ENCODE results near the gene ZBTB11.
"Not testable (repeated sequence)": the region's sequence is repeated elsewhere in the genome, so short reads cannot be mapped to it uniquely, and the experiment has no call there.

Gene ZBTB11

DNA sequence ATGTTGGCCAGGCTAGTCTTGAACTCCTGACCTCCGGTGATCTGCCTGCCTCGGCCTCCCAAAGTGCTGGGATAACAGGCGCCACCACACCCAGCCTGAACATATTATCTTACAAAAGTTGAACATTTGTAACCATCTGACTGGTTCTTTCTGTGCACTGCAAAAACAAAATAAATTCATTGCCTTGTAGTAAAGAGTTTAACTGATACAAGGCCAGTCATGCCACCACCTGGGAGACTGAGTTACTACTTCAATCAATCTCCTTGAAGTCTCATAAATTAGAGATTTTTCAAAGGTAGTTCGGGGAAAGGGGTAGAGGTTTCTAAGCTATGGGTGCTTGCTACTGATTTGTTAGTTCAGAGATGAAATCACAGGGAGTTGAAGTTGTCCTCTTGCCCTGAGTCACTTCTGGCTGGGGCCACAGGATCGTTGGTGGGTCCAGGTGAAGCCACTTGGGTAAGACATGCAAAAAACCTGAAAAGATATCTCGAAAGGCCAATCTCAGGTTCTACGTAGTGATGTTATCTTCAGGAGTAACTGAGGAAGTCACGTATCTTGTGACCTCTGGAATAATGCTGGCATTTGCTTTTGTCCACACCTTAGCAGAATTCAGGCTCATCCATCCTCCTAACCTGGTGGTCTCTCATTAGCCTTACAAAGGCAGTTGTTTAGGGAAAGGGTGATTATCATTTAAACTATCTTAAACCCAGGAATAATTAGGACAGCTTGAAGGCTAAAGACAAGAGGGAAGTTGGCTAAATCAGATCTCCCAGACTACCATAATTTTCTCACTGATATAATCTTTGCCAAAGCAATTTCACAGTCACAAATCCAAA lies 33.7 kb downstream of the ZBTB11 start:
- no peak for DNase-seq

DNA sequence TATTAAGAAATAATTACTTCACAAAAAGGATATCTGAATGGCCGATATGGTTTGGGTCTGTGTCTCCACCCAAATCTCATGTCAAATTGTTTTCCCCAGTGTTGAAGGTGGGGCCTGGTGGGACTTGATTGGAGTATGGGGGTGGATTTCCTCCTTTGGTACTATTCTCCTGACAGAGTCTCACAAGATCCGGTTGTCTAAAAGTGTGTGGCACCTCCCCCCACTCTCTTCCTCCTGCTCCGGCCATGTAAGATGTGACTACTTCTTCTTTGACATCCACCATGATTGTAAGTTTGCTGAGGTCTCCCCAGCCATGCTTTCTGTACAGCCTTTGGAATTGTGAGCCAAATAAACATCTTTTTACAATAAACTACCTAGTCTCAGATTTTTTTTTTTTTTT lies 34.5 kb downstream of the ZBTB11 start:
- DNase-seq = no peak

DNA sequence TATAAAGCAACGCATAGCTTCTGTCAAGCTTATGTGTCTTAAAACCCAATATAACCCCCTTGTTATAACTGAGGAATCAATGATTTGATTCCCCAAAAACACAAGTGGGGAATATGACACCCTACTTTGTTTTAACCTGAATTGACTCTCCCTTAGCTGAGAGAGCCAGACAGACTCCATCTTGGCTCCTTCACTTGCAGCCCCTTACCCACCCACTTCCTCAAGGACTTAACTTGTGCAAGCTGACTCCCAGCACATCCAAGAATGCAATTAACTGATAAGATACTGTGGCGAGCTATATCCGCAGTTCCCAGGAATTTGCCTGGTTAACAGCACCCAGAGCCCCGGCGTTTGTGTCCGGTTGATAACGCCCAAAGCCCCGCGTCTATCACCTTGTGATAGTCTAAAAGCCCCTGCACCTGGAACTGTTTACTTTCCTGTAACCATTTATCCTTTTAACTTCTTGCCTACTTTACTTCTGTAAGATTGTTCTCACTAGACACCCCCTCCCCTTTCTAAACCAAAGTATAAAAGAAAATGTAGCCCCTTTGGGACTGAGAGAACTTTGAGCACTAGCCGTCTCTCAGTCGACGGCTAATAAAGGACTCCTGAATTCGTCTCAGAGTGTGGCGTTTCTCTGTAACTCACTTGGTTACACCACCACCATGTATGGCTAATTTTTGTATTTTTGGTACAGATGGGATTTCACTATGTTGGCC lies 35.4 kb downstream of the ZBTB11 start:
- not testable (repeated sequence) for DNase-seq

DNA sequence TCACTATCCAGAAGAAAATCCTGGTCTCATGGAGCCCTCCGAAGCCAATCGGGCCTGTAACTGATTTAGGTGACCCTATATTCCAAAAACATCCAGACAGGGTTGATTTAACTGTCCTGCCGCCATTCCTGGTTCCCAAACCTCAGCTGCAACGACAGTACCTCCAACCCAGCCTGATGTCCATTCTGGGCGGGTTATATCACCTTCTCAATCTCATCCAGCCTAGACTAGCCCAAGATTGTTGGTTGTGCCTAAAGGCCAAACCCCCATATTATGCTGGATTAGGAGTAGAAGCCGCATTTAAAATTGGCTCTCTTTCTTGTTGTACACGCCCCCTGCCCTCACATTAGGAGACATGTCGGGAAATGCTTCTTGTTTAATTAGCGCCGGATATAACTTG lies 36.7 kb downstream of the ZBTB11 start:
- DNase-seq = no peak

DNA sequence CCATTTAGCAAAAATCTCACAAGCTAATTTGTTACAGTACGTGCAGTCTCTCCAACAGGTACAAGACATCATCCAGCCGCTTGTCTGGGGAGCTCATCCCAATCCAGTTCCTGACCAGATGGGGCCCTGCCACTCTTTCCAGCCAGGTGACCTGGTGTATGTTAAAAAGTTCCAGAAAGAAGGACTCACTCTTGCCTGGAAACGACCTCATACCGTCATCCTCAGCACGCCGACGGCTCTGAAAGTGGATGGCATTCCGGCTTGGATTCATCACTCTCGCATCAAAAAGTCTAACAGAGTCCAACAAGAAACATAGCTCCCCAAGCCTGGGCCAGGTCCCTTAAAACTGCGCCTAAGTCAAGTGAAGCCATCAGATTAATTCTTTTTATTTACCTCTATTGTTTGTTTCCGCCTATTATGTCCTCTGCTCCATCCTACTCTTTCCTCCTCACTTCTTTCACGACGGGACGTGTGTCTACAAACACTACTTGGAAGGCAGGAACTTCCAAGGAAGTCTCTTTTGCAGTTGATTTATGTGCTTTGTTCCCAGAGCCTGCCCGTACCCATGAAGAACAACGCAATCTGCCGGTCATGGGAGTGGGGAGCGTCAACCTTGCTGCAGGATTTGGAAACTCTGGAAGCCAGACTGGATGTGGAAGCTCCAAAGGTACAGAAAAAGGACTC lies 37.5 kb downstream of the ZBTB11 start:
- no peak for DNase-seq

DNA sequence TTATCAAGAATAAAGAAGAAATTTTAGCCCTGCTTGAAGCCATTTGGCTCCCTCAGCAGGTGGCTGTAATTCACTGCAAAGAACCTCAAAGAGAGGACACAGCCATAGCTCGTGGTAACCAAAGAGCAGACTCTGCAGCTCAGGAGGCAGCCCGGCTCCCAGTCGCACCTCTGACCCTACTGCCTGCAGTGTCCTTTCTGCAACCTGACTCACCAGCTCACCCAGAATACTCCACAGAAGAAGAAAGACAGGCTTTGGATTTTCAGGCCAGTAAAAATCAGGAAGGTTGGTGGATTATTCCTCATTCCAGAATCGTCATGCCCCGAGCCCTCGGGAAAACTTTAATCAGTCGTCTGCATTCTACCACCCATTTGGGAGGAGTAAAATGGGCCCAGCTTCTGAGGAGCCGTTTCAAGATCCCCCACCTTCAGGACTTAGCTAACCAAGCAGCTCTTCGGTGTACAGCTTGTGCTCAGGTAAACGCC lies 38.6 kb downstream of the ZBTB11 start:
- no peak for DNase-seq

DNA sequence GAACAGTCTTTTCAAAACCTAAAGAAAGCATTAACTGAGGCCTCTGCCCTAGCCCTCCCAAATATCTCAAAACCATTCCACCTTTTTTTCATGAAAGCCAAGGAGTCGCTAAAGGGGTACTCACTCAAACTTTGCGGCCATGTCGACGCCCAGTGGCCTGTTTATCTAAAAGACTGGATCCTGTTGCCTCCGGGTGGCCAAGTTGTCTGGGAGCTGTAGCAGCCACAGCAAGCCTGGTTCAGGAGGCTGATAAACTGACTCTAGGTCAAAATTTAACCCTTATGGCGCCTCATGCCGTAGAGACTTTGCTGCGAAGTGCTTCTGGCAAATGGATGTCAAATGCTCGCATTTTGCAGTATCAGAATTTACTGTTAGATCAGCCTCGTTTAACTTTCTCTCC lies 39.5 kb downstream of the ZBTB11 start:
- DNase-seq = no peak

DNA sequence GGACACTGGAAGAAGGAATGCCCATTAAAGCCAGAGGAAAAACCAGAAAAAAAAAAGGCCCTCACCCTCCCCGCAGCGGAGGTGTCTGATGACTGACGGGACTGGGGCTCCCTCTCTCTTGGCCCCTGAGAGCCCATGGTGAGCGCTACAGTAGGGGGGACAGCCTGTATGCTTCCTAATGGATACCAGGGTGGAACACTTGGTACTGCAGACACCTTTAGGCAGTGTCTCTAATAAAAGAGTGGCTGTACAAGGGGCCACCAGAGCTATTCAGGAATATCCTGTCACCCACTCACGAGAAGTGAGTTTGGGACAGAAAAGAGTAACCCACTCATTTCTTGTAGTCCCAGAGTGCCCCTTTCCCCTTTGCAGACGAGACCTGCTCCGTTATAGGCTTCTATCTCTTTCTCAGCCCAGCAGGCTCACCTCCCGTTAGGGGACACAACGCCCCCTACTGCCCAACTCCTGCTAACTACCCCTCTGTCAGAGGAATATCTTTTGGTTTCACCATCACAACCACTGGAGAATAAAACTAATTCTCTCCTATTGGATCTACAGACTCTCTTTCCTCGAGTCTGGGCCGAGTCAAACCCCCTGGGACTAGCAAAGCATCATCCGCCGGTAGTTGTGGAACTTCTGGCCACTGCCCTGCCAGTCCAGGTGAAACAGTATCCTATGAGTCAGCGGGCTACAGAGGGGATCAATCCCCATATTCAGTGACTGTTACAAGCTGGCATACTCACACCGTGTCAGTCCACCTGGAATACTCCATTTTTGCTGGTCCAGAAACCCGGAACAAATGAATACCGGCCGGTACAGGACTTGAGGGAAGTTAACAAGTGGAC lies 40.8 kb downstream of the ZBTB11 start:
- DNase-seq = peak; percentile 57

DNA sequence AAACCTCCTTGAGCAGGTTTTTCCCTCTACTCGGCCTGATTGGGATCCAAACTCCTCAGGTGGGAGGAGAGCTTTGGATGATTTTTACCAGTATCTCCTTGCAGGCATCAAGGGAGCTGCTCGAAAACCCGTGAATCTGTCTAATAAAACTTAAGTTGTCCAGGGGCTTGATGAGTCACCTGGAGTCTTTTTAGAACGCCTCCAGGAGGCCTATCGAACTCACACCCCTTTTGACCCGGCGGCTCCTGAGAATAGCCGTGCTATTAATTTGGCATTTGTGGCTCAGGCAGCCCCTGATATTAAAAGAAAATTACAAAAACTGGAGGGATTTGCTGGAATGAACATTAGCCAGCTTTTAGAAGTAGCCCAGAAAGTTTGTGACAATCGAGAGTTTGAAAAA lies 41.6 kb downstream of the ZBTB11 start:
- DNase-seq = no peak

DNA sequence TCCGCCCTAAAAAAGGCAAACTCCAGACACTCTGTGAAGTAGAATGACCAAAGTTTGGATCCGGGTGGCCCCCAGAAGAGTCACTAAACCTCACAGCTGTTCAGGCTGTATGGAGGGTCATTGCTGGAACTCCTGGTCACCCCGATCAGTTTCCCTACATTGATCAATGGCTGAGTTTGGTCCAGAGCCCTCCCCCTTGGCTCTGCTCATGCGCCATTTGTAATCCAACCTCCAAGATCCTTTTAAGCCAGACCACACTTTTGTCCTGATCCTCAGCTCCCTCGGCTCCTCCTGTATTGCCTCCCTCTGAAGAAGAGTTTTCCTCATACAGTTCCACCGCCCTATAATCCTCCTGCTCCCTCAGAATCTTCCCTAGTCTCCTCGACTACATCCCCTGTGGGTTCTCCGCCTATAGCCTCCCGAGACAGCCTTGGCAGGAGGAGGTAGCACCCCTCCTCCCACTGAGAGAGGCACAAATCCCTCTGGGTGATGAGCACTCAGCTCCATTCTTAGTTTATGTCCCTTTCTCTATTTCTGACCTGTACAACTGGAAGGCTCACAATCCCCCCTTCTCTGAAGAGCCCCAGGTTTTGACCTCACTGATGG lies 42.2 kb downstream of the ZBTB11 start:
- DNase-seq = no peak

DNA sequence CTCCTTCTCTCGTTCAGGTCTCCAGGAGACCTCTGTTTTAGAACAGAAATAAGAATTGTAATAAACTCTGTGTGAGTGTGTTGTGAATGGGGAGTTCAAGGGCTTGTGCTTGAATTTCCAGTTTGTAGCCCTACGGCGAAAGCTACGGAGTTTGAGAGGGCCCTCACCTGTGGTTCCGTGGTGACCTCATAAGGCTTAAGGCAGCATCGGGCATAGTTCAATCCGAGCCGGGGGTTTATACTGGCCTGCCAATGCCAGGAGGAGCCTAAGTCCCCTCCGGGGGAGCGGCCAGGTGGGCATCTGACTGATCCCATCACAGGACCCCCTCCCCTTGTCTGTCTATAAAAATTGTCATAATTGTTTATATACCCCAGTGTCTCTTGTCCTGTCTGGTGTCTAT lies 43.7 kb downstream of the ZBTB11 start:
- no peak for DNase-seq

DNA sequence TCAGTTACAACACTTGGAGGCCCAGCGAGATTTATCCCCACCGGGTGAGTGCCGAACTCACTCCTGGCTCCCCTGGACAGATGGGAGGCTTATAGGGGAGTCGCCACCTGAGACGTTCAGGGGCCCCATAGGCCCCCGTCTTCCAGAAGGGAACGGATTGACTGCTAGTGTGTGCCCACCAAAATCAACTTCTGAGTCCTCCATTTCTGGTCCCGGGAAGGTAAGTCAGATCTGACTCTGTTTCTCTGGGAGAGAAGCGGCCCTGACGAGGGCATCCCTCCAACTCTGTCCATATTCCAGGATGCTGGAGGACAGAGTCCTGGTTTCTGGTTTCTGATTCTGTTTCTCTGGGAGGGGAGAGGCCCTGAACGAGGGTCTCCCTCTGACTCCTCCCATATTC lies 44.3 kb downstream of the ZBTB11 start:
- DNase-seq = no peak

DNA sequence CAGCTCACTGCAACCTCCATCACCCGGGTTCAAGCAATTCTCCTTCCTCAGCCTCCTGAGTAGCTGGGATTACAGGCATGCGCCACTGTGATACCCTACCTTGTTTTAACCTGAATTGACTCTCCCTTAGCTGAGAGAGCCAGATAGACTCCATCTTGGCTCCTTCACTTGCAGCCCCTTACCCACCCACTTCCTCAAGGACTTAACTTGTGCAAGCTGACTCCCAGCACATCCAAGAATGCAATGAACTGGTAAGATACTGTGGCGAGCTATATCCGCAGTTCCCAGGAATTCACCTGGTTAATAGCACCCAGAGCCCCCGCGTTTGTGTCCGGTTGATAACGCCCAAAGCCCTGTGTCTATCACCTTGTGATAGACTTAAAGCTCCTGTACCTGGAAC lies 45.0 kb downstream of the ZBTB11 start:
- not testable (repeated sequence) for DNase-seq

DNA sequence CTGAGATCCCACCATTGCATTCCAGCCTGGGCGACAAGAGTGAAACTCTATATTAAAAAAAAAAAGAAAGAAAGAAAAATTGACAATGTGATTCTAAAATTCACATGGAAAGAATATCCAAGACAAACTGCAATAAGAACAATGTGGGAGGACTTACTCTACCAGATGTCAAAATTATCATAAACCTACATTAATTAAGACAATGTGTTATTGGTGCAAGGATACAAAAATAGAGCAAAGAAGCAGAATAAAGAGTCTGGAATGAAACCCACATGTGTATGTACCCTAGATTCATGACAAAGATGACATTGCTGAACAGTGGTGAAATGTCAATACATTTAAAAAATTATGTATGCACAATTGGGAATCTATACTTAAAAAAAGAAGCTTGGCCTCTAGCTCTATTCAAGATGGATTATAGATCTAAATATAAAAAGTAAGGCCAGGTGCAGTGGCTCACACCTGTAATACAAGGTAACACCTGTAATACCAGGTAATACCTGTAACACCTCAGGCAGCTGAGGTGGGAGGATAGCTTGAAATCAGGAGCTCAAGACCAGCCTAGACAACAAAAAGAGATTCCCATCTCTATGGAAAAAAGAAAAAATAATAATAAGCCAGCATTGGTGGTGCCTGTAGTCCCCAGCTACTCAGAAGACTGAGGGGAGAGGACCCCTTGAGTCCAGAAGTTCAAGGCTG lies 45.7 kb downstream of the ZBTB11 start:
- no peak for DNase-seq

DNA sequence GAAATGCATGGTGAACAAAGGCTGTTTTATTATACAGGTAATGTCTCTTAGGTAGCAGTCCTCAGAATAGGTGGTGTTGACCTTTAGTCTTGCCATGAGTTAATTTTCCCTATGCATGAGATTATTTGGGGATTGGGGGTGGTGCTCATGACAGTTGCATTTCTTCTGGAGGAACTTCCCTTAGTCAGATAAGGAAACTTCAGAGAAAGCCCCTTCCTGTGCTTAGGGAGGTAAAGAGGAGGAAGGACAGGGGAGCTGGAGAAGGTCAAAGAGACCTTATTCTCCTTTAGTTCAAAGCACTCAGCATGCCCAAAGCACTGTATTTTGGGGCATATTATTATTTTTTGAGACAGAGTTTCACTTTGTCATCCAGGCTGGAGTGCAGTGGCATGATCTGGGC lies 47.7 kb downstream of the ZBTB11 start:
- no peak for DNase-seq

DNA sequence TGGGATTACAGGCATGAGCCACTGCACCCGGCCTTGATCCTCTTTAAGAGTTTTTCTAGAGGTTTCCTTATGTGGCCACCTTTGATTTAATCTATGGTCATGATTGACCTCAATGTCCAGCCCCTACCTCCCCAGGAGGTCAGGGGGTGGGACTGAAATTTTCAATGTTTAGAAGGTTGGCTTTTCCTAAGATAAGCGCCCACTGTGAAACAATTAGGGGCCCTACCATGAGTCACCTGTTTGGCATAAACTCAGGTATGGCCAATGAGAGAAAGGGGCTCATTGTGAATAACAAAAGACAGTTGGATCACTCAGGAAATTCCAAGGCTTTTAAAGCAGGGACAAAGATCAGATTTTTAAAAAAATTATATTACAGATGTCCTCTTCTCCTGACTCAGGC lies 51.1 kb downstream of the ZBTB11 start:
- no peak for DNase-seq

DNA sequence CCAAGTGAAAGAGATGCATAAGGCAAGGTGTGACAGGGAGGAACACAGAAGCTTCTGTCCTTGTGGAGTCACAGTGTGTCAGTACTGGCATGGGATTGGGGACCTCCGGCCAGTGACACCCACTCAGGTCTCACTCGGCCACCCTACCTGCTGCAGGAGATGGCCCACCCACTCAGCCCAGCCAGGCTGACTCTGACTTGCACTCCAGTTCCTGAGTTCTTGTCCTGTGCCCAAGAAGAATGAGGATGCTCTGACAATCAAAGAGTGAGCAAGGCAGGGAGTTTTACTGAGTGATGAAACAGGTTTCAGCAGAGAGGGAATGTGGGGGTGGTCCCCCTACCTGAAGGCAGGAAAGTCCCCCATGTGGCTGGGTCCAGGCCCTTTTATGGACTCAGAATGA lies 52.1 kb downstream of the ZBTB11 start:
- DNase-seq = no peak

DNA sequence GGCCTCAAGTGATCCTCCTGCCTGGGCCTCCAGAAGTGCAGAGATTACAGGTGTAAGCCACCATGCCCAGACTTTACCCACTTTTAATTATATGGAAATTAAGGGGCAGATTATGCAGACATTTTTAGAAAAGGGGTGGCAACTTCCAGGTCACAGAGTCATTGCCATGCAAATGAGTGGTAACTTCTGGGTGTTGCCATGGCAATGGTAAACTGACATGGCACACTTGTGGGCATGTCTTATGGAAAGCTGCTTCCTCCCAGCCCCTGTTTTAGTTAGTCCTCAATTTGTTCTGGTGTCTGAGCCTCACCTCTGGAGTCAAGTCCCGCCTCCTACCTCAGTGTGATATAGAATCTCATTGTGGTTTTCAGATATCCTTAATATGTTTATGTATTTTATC lies 53.3 kb downstream of the ZBTB11 start:
- no peak for DNase-seq

DNA sequence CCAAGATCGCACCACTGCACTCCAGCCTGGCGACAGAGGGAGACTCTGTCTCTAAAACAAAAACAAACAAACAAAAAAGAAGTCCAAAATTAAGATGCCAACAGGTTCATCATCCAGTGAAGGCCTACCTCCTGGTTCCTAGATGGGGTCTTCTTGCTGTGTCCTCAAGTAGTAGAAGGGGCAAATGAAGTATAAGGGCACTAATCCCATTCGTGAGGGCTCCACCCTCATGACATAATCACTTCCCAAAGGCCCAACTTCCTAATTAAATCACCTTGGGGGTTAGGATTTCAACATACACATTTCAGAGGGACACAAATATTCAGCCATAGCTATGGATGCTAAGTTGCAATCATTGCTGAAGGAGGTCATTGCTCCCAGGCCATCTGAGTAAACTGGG lies 57.2 kb downstream of the ZBTB11 start:
- no peak for DNase-seq

DNA sequence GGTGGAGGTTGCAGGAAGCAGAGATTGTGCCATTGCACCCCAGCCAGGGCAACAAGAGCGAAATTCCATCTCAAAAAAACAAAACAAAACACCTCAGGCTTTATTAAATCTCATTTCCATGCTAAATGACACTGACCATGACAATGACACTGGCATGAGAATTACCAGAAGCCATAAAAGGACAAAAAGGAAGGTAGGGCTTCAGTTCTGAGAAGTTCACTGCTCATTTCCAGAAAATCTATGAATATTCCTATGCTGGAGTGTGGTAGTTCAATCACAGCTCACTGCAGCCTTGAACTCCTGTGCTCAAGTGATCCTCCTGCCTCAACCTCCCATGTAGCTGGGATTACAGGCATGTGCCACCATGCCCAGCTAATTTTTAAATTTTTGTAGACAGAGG lies 58.2 kb downstream of the ZBTB11 start:
- DNase-seq = no peak

DNA sequence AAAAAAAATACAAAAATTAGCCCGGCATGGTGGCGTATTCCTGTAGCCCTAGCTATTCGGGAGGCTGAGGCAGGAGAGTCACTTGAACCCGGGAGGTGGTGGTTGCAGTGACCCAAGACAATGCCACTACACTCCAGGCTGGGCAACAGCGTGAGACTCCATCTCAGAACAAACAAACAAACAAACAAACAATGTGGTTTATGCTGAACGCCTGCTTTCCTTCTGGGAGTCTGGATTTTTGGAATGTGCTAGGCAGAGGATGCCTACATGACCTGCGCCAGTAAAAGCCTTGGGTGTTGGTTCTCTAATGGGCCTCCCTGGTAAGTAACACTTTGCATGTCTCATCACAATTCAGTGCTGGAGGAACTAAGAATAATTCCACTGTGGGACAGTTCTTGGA lies 59.5 kb downstream of the ZBTB11 start:
- DNase-seq = no peak

DNA sequence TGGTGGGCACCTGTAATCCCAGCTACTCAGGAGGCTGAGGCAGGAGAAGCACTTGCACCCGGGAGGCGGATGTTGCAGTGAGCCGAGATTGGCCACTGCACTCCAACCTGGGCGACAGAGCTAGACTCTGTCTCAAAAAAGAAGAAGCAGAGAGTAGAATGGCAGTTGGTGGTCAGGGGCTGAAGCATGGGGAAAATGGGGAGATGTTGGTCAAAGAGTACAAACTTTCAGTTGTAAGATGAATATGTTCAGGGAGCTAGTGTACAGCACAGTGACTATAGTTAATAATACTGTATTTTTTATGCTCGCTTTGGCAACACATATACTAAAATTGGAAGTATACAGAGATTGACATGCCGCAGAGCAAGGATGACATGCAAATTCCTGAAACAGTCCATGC lies 61.4 kb downstream of the ZBTB11 start:
- no peak for DNase-seq

Data from EL (cell line).